ENCODE measurements around the gene NEMP1. TPM values are rescaled to one million over a fixed set of nuclear protein-coding genes. Genes with fewer than 3 reads are reported as not detected.

Gene NEMP1
- total RNA-seq, 1 donor from 2014 or later, result 11.0 TPM

GRCh38 chr12:57091638-57092528 is 13.3 kb upstream of the NEMP1 start:
- no peaks in the 10 kb centered on the region for H3K27me3 ChIP-seq (ENCODE audit: control insufficient read depth in 3 of 3, insufficient read depth in 3 of 3, low read length in 3 of 3)
- no peaks in the 10 kb centered on the region for H3K9me3 ChIP-seq (ENCODE audit: control insufficient read depth in 3 of 3, low read length in 3 of 3)
- H3K9ac ChIP-seq (ENCODE audit: low read depth in 1 of 3, low read length in 3 of 3), result peak overlapping the region in 1 of 3 donors; percentile 45
- H3K27ac ChIP-seq (ENCODE audit: low read depth, low read length), result no peak overlapping the region
- peaks cover 35 to 49% (median 44%) of the 10 kb centered on the region in 3 donors for H3K4me1 ChIP-seq (ENCODE audit: control insufficient read depth in 3 of 3, insufficient read depth in 3 of 3, low read length in 3 of 3)
- peaks cover 20 to 42% (median 35%) of the 10 kb centered on the region in 3 donors for H3K36me3 ChIP-seq (ENCODE audit: control insufficient read depth in 3 of 3, insufficient read depth in 3 of 3, low read length in 3 of 3)
- H3K4me3 ChIP-seq (ENCODE audit: low read length in 3 of 3), result no peak overlapping the region

- no peaks in the 10 kb centered on the region for H3K9me3 ChIP-seq (ENCODE audit: control insufficient read depth in 3 of 3, low read length in 3 of 3)
- peaks cover 38 to 51% (median 47%) of the 10 kb centered on the region in 3 donors for H3K4me1 ChIP-seq (ENCODE audit: control insufficient read depth in 3 of 3, insufficient read depth in 3 of 3, low read length in 3 of 3)
- peaks cover 20 to 36% (median 33%) of the 10 kb centered on the region in 3 donors for H3K36me3 ChIP-seq (ENCODE audit: control insufficient read depth in 3 of 3, insufficient read depth in 3 of 3, low read length in 3 of 3)
- peak overlapping the region; percentile 49 to 60 (median 54) for H3K4me3 ChIP-seq (ENCODE audit: low read length in 3 of 3)
- H3K9ac ChIP-seq (ENCODE audit: low read depth in 1 of 3, low read length in 3 of 3), result peak overlapping the region; percentile 30 to 69 (median 38)
- no peak overlapping the region for H3K27ac ChIP-seq (ENCODE audit: low read depth, low read length)
- H3K27me3 ChIP-seq (ENCODE audit: control insufficient read depth in 3 of 3, insufficient read depth in 3 of 3, low read length in 3 of 3), result no peaks in the 10 kb centered on the region
These were observed 12.5 kb upstream of the NEMP1 start for GRCh38 chr12:57090924-57091637.

GRCh38 chr12:57090490-57090889 is 11.9 kb upstream of the NEMP1 start:
- Histone ChIP-seq H3K36me3 (ENCODE audit: control insufficient read depth in 3 of 3, insufficient read depth in 3 of 3, low read length in 3 of 3) (peaks cover 17 to 30% (median 27%) of the 10 kb centered on the region in 3 donors), H3K4me3 (ENCODE audit: low read length in 3 of 3) (peak overlapping the region; percentile 49 to 60 (median 54)), H3K27me3 (ENCODE audit: control insufficient read depth in 3 of 3, insufficient read depth in 3 of 3, low read length in 3 of 3) (no peaks in the 10 kb centered on the region), H3K4me1 (ENCODE audit: control insufficient read depth in 3 of 3, insufficient read depth in 3 of 3, low read length in 3 of 3) (peaks cover 41 to 56% (median 51%) of the 10 kb centered on the region in 3 donors), H3K9ac (ENCODE audit: low read depth in 1 of 3, low read length in 3 of 3) (peak overlapping the region; percentile 2 to 69 (median 38)), H3K9me3 (ENCODE audit: control insufficient read depth in 3 of 3, low read length in 3 of 3) (no peaks in the 10 kb centered on the region), H3K27ac (ENCODE audit: low read depth, low read length) (no peak overlapping the region)

GRCh38 chr12:57089271-57090245 is 11.0 kb upstream of the NEMP1 start:
- no peaks in the 10 kb centered on the region for H3K9me3 ChIP-seq (ENCODE audit: control insufficient read depth in 3 of 3, low read length in 3 of 3)
- peak overlapping the region; percentile 75 to 84 (median 80) for H3K9ac ChIP-seq (ENCODE audit: low read depth in 1 of 3, low read length in 3 of 3)
- H3K27me3 ChIP-seq (ENCODE audit: control insufficient read depth in 3 of 3, insufficient read depth in 3 of 3, low read length in 3 of 3), result no peaks in the 10 kb centered on the region
- peaks cover 41 to 56% (median 51%) of the 10 kb centered on the region in 3 donors for H3K4me1 ChIP-seq (ENCODE audit: control insufficient read depth in 3 of 3, insufficient read depth in 3 of 3, low read length in 3 of 3)
- peak overlapping the region; percentile 70 for H3K27ac ChIP-seq (ENCODE audit: low read depth, low read length)
- H3K36me3 ChIP-seq (ENCODE audit: control insufficient read depth in 3 of 3, insufficient read depth in 3 of 3, low read length in 3 of 3), result peaks cover 14 to 21% (median 19%) of the 10 kb centered on the region in 3 donors
- peak overlapping the region; percentile 64 to 88 (median 87) for H3K4me3 ChIP-seq (ENCODE audit: low read length in 3 of 3)

GRCh38 chr12:57088354-57089270 is 10.0 kb upstream of the NEMP1 start, which contains the start of gene NAB2:
NAB2 (plus strand) TSS chr12:57089114; CDS start chr12:57089272, 158 bp downstream.
- H3K4me1 ChIP-seq (ENCODE audit: control insufficient read depth in 3 of 3, insufficient read depth in 3 of 3, low read length in 3 of 3), result peaks cover 37 to 50% (median 44%) of the 10 kb centered on the region in 3 donors
- H3K27me3 ChIP-seq (ENCODE audit: control insufficient read depth in 3 of 3, insufficient read depth in 3 of 3, low read length in 3 of 3), result no peaks in the 10 kb centered on the region
- H3K36me3 ChIP-seq (ENCODE audit: control insufficient read depth in 3 of 3, insufficient read depth in 3 of 3, low read length in 3 of 3), result peaks cover 12 to 21% (median 18%) of the 10 kb centered on the region in 3 donors

GRCh38 chr12:57087691-57088353 is 9.2 kb upstream of the NEMP1 start:
- H3K9ac ChIP-seq (ENCODE audit: low read depth in 1 of 3, low read length in 3 of 3), result peak overlapping the region; percentile 71 to 91 (median 87)
- no peaks in the 10 kb centered on the region for H3K27me3 ChIP-seq (ENCODE audit: control insufficient read depth in 3 of 3, insufficient read depth in 3 of 3, low read length in 3 of 3)
- H3K4me1 ChIP-seq (ENCODE audit: control insufficient read depth in 3 of 3, insufficient read depth in 3 of 3, low read length in 3 of 3), result peaks cover 32 to 44% (median 39%) of the 10 kb centered on the region in 3 donors
- H3K4me3 ChIP-seq (ENCODE audit: low read length in 3 of 3), result peak overlapping the region; percentile 81 to 86 (median 83)
- peak overlapping the region; percentile 97 for H3K27ac ChIP-seq (ENCODE audit: low read depth, low read length)
- no peaks in the 10 kb centered on the region for H3K9me3 ChIP-seq (ENCODE audit: control insufficient read depth in 3 of 3, low read length in 3 of 3)
- peaks cover 11 to 17% (median 16%) of the 10 kb centered on the region in 3 donors for H3K36me3 ChIP-seq (ENCODE audit: control insufficient read depth in 3 of 3, insufficient read depth in 3 of 3, low read length in 3 of 3)

More at GRCh38 chr12:57088354-57089270, 10.0 kb upstream of the NEMP1 start, which contains the start of gene NAB2:
- H3K27ac ChIP-seq (ENCODE audit: low read depth, low read length), result peak within 1 kb of the TSS; percentile 97
- peak within 1 kb of the TSS; percentile 75 to 91 (median 87) for H3K9ac ChIP-seq (ENCODE audit: low read depth in 1 of 3, low read length in 3 of 3)
- peak within 1 kb of the TSS; percentile 83 to 88 (median 87) for H3K4me3 ChIP-seq (ENCODE audit: low read length in 3 of 3)
- H3K9me3 ChIP-seq (ENCODE audit: control insufficient read depth in 3 of 3, low read length in 3 of 3), result no peaks in the 10 kb centered on the region

GRCh38 chr12:57087010-57087690 is 8.6 kb upstream of the NEMP1 start:
- no peaks in the 10 kb centered on the region for H3K27me3 ChIP-seq (ENCODE audit: control insufficient read depth in 3 of 3, insufficient read depth in 3 of 3, low read length in 3 of 3)
- peak overlapping the region; percentile 86 to 92 (median 90) for H3K9ac ChIP-seq (ENCODE audit: low read depth in 1 of 3, low read length in 3 of 3)
- H3K4me1 ChIP-seq (ENCODE audit: control insufficient read depth in 3 of 3, insufficient read depth in 3 of 3, low read length in 3 of 3), result peaks cover 27 to 37% (median 36%) of the 10 kb centered on the region in 3 donors
- H3K27ac ChIP-seq (ENCODE audit: low read depth, low read length), result peak overlapping the region; percentile 97
- peak overlapping the region; percentile 81 to 86 (median 85) for H3K4me3 ChIP-seq (ENCODE audit: low read length in 3 of 3)
- H3K9me3 ChIP-seq (ENCODE audit: control insufficient read depth in 3 of 3, low read length in 3 of 3), result no peaks in the 10 kb centered on the region
- H3K36me3 ChIP-seq (ENCODE audit: control insufficient read depth in 3 of 3, insufficient read depth in 3 of 3, low read length in 3 of 3), result peaks cover 4 to 10% (median 10%) of the 10 kb centered on the region in 3 donors
